ENCODE results near the gene ARRDC2.

Gene ARRDC2

GRCh38 chr19:18058208-18059009, 50.4 kb downstream of the ARRDC2 start:
- H3K4me3 ChIP-seq (replicated peaks; ENCODE audit: low read depth, low read length): no peak overlapping the region
- DNase-seq (ENCODE audit: low read depth): peak; percentile 78
- peak; percentile 69 for TF ChIP-seq CTCF (IDR thresholded peaks at IDR 0.05; ENCODE audit: low read length, missing control alignments)

- no peak overlapping the region for H3K4me3 ChIP-seq (replicated peaks; ENCODE audit: low read depth, low read length)
- no peak for DNase-seq (ENCODE audit: low read depth)
- no peak for TF ChIP-seq CTCF (IDR thresholded peaks at IDR 0.05; ENCODE audit: low read length, missing control alignments)
Observed at GRCh38 chr19:18059297-18059696, 51.3 kb downstream of the ARRDC2 start.

GRCh38 chr19:18059902-18060301, 51.9 kb downstream of the ARRDC2 start:
- TF ChIP-seq CTCF (IDR thresholded peaks at IDR 0.05; ENCODE audit: low read length, missing control alignments): no peak
- no peak for DNase-seq (ENCODE audit: low read depth)

GRCh38 chr19:18060472-18060871, 52.5 kb downstream of the ARRDC2 start:
- DNase-seq (ENCODE audit: low read depth): no peak
- no peak for TF ChIP-seq CTCF (IDR thresholded peaks at IDR 0.05; ENCODE audit: low read length, missing control alignments)
- H3K4me3 ChIP-seq (replicated peaks; ENCODE audit: low read depth, low read length): no peak overlapping the region

More at GRCh38 chr19:18059902-18060301, 51.9 kb downstream of the ARRDC2 start:
- no peak overlapping the region for H3K4me3 ChIP-seq (replicated peaks; ENCODE audit: low read depth, low read length)

GRCh38 chr19:18062028-18062427, 54.1 kb downstream of the ARRDC2 start:
- no peak overlapping the region for H3K4me3 ChIP-seq (replicated peaks; ENCODE audit: low read depth, low read length)
- no peak for TF ChIP-seq CTCF (IDR thresholded peaks at IDR 0.05; ENCODE audit: low read length, missing control alignments)
- no peak for DNase-seq (ENCODE audit: low read depth)

GRCh38 chr19:18063463-18063862, 55.5 kb downstream of the ARRDC2 start:
- DNase-seq (ENCODE audit: low read depth): no peak
- H3K4me3 ChIP-seq (replicated peaks; ENCODE audit: low read depth, low read length): no peak overlapping the region
- TF ChIP-seq CTCF (IDR thresholded peaks at IDR 0.05; ENCODE audit: low read length, missing control alignments): peak; percentile 0
